GM21737 (cell line): Measurements from ENCODE around the gene HOXA3.

Source experiments
- ATAC-seq: cut with Tn5 transposase; IDR thresholded peaks from one replicate; pipeline ENCODE4 v1.9.1; 2021; ENCODE audit warnings: mild to moderate bottlenecking, moderate library complexity; ENCODE audit not compliant: unreplicated experiment

The HOXA3 gene

GRCh38 chr7:27151931-27152815, at the start of gene HOXA3:
HOXA3 (minus strand) TSS chr7:27152583; CDS start chr7:27110640, 41,943 bp downstream.
- ATAC-seq: no peak

GRCh38 chr7:27201580-27202017, 49.2 kb upstream of the HOXA3 start:
- no peak for ATAC-seq

- ATAC-seq: no peak
Measured at GRCh38 chr7:27200761-27201579, 48.6 kb upstream of the HOXA3 start.

GRCh38 chr7:27199849-27200760, 47.7 kb upstream of the HOXA3 start, which contains the start of gene HOXA13:
HOXA13 (minus strand) TSS chr7:27200091; CDS start chr7:27200077, 14 bp downstream.
- no peak for ATAC-seq

GRCh38 chr7:27198871-27199801, 46.8 kb upstream of the HOXA3 start:
- no peak for ATAC-seq

GRCh38 chr7:27198138-27198841, 45.9 kb upstream of the HOXA3 start:
- ATAC-seq: no peak

- ATAC-seq: no peak
Measured at GRCh38 chr7:27197137-27198042, 45.0 kb upstream of the HOXA3 start.

GRCh38 chr7:27196287-27196767, 43.9 kb upstream of the HOXA3 start:
- no peak for ATAC-seq

- no peak for ATAC-seq
Measured at GRCh38 chr7:27194686-27195379, 42.5 kb upstream of the HOXA3 start.

GRCh38 chr7:27194002-27194352, 41.6 kb upstream of the HOXA3 start:
- no peak for ATAC-seq

GRCh38 chr7:27193335-27194001, 41.1 kb upstream of the HOXA3 start:
- ATAC-seq: no peak

- no peak for ATAC-seq
Measured at GRCh38 chr7:27192546-27193334, 40.4 kb upstream of the HOXA3 start.

- no peak for ATAC-seq
Measured at GRCh38 chr7:27191833-27192545, 39.6 kb upstream of the HOXA3 start.

GRCh38 chr7:27191161-27191731, 38.9 kb upstream of the HOXA3 start:
- no peak for ATAC-seq
